GM19023 (cell line): ENCODE data around the gene RPN2.

Experiments
- ATAC-seq: cut with Tn5 transposase; IDR thresholded peaks from one replicate; pipeline ENCODE4 v1.9.1; 2021; ENCODE audit warnings: mild to moderate bottlenecking, moderate library complexity; ENCODE audit not compliant: unreplicated experiment

Gene RPN2

DNA sequence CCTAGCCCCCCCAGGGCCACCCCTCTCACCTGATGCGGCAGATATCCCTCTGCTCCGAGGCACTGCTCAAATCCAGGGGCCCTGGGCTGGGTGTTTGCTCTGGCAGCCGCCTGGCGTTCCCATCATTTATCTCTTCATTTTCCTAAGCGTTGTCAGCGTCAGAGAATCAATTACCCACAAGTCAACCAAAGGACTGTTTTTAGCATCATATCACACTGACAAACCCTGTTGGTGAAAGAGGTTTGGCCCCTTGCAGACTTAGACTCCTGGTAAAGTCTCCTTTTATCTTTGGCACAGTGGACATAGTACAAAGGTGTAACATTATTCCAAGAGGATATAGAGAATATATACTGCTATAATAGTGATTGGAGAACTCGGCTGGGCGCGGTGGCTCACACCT lies 82.6 kb downstream of the RPN2 start, which contains the start of gene GHRH:
Gene GHRH (minus strand): TSS at position 101 of the 400 bp plus-strand sequence. CDS start 4,925 bp downstream, outside the sequence.
- ATAC-seq, result no peak

DNA sequence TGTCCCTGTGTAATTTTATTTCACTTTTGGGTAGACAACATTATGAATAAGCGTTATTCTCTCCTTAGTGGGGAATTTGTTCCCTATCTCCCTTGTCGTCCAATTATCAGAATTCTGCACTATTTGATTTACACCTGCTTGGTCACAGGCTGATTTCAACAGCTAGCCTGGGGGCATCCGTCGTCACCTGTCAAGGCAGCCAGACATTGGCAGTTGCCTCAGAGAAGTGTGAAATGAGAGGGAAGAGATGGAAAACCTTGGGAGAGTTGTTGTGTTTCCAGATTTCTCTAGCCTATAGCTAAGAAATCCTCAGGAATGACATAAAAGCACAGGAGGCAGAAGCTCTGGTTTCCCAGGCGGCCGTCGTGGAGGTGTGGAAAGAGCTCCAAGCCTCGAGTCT lies 83.4 kb downstream of the RPN2 start:
- ATAC-seq, result no peak

DNA sequence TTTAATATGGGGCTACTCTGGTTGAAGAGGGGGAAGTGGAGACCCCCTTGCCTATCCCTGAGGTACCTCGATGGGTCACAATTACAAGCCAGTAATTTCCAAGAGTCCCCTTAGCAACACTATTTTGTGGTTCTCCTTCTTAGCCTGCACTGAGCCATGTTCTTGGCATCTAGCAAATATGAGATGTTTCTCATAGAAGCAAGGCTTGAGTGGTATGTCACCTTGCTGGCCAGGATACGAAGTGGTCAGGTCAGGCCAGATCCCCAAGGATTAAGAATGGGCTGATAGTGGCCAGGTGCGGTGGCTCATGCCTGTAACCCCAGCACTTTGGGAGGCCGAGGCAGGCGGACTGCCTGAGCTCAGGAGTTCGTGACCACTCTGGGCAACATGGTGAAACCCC lies 84.6 kb downstream of the RPN2 start:
- ATAC-seq, result no peak

DNA sequence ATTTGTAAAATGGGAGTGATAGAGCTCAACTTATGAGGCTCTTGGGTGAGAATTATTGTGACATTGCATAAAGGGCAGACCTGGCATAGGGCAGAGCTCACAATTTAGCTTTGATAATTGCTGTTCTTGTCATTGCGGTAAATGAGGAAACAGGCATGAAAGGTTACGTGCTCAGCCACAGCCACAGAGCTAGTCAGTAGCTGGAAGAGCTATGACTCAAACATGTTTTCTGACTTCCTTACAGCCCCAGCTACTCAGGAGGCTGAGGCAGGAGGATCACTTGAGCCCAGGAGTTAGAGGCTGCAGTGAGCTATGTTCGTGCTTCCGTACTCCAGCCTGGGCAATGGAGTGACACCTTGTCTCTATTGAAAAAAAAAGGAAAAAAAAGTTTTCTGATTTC lies 86.0 kb downstream of the RPN2 start:
- ATAC-seq, result no peak

DNA sequence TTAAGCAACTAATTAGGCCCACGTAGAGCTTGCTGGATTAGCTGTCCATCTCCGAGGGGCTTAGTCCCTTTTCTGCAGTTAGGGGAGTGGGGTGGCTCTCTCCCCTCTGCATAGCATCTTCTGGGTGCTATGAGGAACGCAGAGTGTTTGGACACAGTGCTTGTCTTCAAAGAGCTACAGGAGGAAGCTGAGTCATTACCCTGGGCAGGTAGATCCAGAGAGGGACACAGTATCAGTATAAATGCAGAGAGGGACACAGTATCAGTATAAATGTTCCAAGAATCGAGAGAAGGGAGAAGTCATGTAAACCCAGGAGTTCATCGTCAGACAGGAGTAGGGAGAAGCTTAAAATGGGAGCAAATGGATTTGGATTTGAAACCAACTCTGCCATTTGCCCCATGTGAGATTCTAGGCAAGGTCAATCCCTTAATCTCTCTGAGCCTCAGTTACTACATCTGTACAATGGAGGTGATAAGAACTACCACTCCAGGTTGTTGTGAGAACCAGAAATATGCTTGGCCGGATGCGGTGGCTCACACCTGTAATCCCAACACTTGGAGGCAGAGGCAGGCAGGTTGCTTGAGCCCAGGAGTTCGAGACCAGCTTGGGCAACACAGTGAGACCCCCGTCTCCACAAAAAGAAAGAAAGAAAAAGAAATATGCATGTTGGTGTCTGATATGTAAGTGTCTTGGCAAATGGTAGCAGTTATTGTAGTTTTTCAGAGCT lies 88.0 kb downstream of the RPN2 start:
- no peak for ATAC-seq

DNA sequence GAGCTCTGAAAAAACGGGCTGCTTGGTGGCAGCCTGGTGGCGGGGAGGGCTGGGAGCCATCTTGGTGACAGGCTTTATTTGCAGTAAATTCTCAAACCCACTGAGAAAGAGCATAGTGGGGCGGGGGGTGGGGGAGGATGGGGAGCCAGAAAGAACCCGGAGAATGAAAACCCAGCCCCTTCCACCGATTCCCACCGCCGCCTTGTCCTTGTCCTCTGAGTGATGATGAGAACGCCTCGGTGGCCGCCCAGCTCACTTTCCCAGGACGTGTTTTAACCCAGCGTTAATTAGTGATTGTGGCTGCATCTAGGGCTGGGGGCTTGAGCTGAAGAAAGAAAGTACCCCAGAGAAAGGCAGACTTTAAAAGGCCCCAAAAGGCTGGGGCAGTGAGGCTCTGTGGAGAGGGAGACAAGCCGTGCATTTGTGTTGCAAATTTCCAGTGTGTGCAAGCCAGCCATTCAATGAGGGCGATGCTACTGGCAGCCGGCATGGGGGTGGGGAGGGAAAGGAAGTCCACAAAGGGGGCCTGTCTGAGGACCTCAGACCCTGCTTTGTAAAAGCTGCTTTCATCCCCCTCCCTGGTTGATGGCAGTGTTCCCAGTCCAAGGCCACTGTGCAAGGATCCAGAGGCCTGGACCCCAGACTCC lies 88.7 kb downstream of the RPN2 start:
- ATAC-seq, result no peak

DNA sequence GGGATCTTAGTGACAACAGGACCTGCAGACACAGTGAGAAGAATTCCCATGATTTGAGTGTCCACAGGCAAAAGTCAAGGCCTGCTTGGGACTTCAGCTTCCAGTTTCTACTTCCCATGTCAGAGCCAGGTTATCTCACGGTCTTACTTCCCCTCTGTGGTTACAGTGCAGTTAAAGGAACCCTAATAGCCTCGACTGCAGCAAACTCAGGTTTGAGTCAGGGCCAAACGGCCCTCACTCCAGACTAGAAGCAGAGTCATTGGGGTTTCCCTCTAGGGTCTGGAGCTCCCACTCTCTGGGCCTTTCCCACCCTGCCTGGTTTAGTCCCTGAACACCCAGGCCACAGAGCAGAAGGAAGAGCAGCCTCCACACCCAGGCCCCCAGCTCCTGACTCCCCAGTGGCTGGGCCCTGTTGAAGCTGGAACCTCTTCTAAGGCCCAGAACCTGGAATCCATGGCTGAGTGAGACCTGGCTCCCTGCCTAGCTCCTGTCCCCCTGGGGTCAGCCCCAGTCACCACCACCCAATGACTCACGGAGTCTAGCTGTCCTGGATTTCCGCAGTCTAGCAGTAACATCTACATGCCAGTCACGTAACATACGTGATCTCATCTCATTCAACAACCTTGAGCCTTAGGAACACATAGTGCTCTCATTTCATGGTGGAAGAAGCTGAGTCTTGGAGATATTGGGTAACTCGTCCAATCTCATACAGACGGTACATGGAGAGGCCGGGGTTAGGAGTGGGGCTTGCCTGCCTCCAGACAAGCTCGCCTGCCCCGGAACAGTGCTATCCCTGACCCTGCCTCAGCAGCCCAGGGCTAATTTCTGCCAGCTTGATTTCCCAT lies 91.7 kb downstream of the RPN2 start:
- no peak for ATAC-seq

DNA sequence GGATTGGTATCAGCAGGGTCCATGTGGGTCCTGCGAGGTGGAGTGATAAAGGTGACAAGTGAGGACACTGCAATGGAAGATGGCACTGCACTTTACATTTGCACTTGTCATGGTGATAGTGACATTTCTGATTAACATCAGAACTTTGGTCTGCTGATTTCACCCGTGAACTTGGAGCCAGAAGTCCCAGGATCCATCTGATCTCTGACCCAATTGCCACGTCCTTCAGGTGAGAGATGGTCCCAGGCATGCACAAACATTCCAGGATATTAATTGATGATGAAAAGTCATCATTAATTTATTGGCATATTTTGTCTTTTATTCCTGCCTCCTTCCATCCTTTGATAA lies 92.3 kb downstream of the RPN2 start:
- ATAC-seq, result no peak

DNA sequence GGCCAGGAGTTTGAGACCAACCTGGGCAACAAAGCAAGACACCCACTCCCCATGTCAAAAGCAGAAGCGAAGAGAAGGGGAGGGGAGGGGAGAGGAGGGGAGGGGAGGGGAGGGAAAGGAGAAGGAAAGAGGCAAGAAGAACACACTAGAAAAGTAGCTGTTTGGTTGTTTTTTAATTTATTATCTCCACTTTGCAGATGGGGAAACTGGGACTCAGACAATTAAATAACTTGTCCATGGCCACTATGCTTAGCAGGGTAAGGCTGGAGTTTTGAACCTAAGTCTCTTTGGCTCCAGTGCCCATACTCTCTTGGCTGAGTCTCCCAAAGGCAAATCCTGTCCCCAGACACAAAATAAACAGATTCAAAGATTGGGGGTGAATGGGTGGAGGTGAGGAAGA lies 94.9 kb downstream of the RPN2 start:
- no peak for ATAC-seq

DNA sequence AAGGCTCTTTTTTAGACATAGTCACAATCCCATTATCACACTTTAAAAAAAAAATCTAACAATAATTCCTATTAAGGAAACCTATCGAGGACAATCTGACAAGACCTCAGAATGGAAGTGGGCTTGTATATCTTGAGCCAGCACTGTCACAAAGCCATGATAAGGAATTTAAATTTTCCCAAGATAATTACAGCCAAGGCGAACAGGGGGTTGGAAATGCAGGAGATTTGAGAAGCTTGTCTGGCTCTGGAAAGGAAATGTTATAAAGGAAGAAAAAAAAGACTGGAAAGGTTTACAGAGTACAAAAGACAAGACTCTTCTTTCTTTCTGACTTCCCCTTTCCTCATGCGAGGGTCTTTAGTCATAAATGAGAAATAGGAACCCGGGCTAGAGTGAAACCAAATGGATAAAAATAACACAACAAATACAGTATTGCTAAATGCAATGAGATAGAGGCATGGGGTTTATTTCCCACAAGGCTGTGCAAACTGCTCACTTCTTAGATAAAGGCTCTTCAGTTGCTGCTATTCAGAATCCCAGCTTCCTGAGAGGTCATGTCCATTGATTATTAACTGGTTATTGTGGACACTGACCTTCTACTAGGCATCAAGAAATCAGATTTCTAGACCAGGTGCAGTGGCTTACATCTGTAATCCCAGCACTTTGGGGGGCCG lies 95.9 kb downstream of the RPN2 start:
- no peak for ATAC-seq

DNA sequence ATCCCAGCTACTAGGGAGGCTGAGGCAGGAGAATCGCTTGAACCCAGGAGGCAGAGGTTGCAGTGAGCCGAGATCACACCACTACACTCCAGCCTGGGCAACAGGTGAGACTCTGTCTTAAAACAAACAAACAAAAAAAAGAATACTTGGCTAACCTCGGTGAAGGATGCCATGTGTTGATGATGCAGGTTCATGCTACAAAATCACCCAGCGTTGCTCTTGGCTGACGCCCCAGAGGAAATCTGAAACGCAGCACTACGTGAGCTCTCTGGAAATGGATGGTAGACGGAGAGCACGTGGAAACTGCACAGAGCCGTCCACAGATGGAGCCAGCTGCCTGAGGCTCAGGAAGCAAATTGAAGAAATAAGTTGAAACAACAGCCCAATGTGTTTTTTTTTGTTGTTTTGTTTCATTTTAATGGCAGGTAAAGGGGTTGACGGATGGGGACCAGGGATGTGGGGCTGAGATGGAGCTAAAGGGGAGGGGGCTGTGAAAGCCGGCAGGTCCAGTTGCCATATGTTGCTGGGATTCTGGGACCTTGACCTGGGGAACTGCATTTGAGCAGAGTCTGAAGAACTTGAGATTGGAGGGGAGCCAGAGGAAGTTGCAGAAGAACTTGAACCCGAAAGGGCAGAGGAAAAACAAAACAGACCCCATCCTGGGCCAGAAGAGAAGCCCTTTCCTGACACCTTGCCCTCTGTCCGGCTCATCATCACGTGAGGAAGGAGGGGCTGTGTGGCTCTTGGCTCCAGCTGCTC lies 97.5 kb downstream of the RPN2 start:
- ATAC-seq, result peak; percentile 63

DNA sequence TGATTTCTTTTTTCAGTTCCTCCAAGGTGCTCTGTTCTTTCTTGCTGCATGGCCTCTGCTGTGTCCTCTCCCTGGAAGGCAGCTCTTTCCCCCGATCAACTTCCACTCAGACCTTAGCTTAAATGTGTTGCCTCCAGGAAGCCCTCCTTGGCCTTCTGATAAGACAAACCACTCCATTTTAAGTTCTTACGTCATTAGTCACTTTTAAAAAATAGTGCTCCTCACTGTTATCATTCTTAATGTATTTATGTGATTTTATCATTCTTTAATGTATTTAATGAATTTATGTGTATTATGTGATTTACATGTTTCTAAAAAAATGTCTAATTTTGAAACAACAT lies 98.1 kb downstream of the RPN2 start:
- no peak for ATAC-seq

DNA sequence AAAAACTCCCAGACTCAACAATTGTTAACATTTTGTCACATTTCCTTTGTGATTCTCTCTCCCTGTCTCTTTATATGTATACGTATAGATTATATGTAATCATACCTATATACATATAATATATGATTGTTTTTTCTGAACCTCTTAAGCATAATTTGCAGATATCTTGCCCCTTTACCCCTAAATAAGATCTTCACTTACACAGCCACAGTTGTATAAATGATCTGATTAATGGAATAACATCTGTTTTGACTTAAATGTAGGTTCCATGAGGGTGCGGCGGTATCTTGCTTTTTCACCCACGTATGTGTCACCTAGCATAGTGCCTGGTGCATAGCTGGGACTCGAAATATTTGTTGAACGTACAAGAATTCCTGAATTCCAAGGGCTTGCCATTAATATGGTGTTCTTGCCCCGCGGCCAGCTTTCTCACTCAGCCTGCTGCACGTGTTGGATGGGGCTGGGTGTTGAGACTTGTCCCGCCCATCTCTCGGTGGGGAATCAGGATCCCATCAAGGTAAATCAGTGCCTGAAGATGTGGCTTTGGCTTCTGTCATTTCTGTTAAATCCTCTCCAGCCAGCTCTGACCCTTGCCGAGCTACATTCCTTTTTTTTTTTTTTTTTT lies 99.9 kb downstream of the RPN2 start:
- ATAC-seq, result no peak

DNA sequence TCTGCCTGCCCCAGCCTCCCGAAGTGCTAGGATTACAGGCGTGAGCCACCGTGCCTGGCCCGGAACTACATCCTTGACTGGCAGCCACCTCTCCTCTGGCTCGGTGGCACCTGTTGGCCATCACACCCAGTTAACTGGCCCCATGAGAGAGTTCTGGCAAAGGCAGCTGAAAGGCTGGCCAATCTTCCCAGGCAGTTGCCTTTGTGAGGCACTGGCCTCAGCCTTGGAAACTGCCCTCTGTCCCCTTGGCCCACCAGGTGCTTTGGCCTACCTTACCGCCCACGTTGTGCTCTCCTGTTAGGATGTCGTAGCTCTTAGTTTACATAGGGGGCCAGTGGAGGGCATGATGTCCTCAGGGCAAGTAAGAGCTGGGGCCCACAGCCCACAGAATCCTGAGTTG lies 100.7 kb downstream of the RPN2 start:
- no peak for ATAC-seq

DNA sequence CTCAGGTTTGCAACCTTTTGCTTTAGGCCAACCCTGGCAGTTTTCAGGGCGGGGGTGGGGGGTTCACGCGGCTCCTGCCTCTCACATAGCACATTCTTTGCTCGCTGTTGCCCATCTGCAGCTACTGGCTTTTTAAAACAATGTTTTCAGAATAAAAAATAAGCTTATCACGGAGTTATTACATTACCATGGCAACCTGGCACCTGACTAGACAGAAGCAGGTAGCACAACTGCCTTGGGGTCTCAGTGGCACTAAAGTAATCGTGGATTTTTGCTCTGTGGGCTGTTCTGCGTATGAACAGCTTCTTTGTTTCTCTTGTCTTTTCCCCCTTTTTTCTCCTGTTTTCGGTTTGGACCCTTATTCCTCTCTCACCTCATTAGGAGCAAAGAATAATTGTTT lies 101.3 kb downstream of the RPN2 start:
- ATAC-seq, result no peak

DNA sequence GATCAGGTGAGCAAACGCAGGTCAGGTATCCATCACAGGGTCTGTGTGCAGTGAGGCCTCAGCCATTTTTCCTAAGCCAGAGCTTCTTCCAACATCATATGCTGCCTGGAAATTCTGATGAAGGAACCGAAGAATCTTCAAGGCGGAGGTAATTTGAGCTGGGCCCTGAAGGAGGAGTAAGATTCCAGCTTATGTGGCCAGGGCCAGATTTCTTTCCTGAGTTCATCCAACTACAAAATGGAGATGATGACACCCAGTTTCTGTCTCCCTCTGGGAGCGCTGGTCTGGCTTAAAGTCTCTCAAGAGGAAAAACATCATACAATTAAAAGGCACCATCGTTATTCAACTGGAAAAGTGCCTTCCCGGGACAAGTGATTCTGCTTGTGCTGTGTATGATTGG lies 103.4 kb downstream of the RPN2 start:
- no peak for ATAC-seq

DNA sequence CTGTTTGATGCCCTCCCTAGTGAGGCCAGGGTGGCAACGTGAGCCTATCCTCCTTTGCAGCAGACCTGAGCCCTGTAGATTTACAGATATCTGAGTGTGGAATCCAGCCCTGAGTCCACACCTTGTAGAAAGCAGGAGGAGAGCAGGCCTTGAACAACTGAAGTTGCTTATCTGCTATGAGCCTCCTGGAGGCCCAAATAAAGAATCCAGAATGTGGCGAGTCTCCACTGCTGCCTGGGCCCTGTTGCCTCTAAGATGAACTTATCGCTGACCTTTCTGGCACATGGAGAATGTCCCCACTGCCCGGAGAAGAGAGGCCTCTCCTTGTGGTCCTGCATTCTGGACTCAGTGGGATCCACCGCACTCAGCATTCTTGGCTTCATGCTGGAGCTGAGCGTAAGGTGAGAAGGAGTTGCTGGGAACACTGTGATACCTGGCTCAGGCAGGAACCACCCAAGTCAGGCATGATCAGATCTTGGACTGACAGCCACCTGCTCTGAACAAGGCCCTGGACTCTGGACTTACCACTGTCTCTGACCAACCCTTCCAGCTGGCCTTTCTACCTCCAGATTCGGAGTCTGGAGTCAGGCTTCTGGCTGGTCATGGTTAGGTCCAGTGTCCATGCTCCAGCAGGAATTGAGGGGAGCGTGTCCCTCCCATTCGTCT lies 104.5 kb downstream of the RPN2 start:
- no peak for ATAC-seq

DNA sequence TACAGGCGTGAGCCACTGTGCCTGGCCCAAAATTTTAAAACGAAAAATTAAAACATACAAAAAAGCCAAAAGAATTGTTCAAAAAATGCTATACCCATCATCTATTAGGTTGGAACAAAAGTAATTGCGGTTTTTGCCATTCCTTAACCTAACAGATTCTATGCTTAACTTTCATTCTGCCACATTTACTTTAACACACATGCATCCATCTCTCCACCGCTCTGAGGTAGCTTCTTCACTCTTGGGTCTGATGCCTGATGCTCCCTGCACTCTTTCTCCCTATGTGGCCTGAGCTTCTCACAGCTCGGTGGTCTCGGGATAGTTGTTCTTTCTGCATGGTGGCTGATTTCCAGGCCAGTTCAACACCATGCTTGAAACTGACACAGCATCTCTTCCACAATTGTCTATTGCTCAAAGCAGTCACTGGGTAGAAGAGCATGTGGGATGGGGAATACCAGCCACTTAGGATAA lies 105.6 kb downstream of the RPN2 start:
- no peak for ATAC-seq

DNA sequence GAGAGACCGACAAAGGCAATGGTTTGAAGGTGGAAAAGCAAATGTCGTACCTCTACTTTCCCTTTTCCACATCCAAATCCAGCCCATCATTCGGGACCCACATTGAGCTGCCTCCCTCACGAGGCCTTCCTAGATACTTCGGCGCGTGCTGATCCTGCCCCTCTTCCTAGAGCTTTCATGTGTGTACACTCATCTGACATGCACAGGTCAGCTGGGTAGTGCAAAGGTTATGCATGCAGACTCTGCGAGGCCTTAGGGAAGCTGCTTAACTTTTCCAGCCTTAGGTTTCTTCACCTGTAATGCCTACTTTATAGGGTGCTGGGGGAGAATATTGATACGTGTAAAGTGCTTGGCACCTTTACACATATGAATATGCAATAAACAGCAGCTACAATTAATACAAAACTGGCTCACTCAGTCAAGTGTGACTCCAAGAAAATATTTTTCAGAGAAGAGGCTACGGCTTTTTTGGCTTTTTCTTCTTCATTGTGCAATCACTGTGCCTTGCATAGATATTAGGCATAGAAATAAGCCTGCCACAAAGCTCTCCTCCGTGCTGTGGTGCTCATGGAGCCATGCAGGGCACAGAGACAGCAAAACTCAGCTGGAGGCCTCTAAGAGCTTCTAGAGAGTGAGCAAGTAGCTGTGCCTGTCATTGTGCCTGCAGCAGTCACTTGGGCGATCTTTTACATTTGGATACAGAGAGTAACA lies 106.7 kb downstream of the RPN2 start:
- no peak for ATAC-seq
